ENCODE measurements around the gene ULBP2.
"Not testable (repeated sequence)": the region's sequence is repeated elsewhere in the genome, so short reads cannot be mapped to it uniquely, and the experiment has no call there.

- not testable (repeated sequence) for TF ChIP-seq POLR2AphosphoS5 (IDR thresholded peaks at IDR 0.05; ENCODE audit: borderline replicate concordance, low read depth, low read length); EZH2 (IDR thresholded peaks at IDR 0.05); FOXP2 (optimal IDR thresholded peaks at IDR 0.05; ENCODE audit: control extremely low read depth, extremely low read length, insufficient read depth)
Observed at GRCh38 chr6:149946631-149947030, 4.8 kb downstream of the ULBP2 start.
